Lower leg skin (tissue), 3 donors: ENCODE data around the gene ANAPC5.

Experiments
- CTCF ChIP-seq, 3 donors: fragments of 450-650 bp; IDR thresholded peaks; one replicate each; pipeline ENCODE4 v1.5.1; 2016; ENCODE audit warnings: antibody characterized with exemption in 3 of 3, mild to moderate bottlenecking in 3 of 3, moderate library complexity in 2 of 3
- POLR2A ChIP-seq, 2 donors: fragments of 450-650 bp; IDR thresholded peaks; one replicate each; pipeline ENCODE4 v1.6.1; 2016 to 2017; ENCODE audit warnings: antibody characterized with exemption in 2 of 2, mild to moderate bottlenecking in 1 of 2, moderate library complexity in 1 of 2

- TF ChIP-seq CTCF (IDR thresholded peaks at IDR 0.05) (no peak), POLR2A (IDR thresholded peaks at IDR 0.05) (no peak)
Measured at GRCh38 chr12:121288986-121289385, 63.2 kb downstream of the ANAPC5 start.
